GM18526 (cell line): ENCODE data around the gene TCEAL8.

Experiments
- POLR2A ChIP-seq: IDR thresholded peaks from 3 replicates; pipeline ENCODE4 v1.6.1; 2011; ENCODE audit not compliant: insufficient read length; ENCODE audit errors: extremely low read depth

Gene TCEAL8

GRCh38 chrX:103234869-103235268 is 20.1 kb downstream of the TCEAL8 start:
- no peak for TF ChIP-seq POLR2A

- TF ChIP-seq POLR2A = no peak
These were observed 21.7 kb downstream of the TCEAL8 start for GRCh38 chrX:103233263-103233662.

GRCh38 chrX:103220511-103221323 is 34.2 kb downstream of the TCEAL8 start:
- TF ChIP-seq POLR2A = no peak

GRCh38 chrX:103215425-103215991 is 39.4 kb downstream of the TCEAL8 start:
- TF ChIP-seq POLR2A = no peak

GRCh38 chrX:103214870-103215424 is 40.0 kb downstream of the TCEAL8 start, which contains the start of gene BEX4:
Gene BEX4, plus strand, starts transcription at chrX:103215108. Its CDS starts 1,046 bp downstream, at chrX:103216154.
- TF ChIP-seq POLR2A = peak; percentile 46

GRCh38 chrX:103212749-103213457 is 42.1 kb downstream of the TCEAL8 start:
- TF ChIP-seq POLR2A = no peak

GRCh38 chrX:103211012-103211715 is 43.8 kb downstream of the TCEAL8 start:
- TF ChIP-seq POLR2A = no peak

GRCh38 chrX:103210056-103210455 is 44.9 kb downstream of the TCEAL8 start:
- no peak for TF ChIP-seq POLR2A
